22Rv1 (cell line): ENCODE results near the gene MSMP.

ENCODE experiments used
- H3K27ac ChIP-seq: fragments of 450-650 bp; 2 replicates; pipeline ENCODE4 v1.5.1; 2017
- ZFX ChIP-seq: fragments of 450-650 bp; IDR thresholded peaks from 2 replicates; pipeline ENCODE4 v1.6.1; 2017; ENCODE audit warnings: antibody characterized with exemption, borderline replicate concordance
- TF ChIP-seq, protein P1 (sequence below): fragments of 450-650 bp; IDR thresholded peaks from 2 replicates; pipeline ENCODE4 v1.5.1; 2017; ENCODE audit warnings: mild to moderate bottlenecking

The MSMP gene

DNA sequence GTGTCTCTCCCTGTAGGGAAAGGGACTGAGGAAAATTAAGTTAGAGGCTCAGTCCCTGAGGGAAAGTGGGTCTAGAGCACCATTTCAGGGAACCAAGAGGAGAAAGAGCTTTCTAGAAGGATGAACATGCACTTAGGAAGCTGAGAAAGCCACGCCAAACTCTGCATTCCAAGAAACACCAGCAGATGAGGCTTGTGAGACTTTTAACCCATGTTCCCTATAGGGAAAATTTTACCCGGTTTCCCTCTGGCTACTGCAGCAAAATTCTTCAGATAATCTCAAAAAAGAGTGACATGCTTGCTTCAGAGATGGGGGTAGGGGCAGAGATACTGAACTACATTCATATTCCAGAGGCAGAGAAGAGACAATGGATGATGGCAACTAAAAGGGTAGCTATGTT is 30.6 kb downstream of the MSMP start:
- no peak for TF ChIP-seq ZFX
- TF ChIP-seq, protein P1, sequence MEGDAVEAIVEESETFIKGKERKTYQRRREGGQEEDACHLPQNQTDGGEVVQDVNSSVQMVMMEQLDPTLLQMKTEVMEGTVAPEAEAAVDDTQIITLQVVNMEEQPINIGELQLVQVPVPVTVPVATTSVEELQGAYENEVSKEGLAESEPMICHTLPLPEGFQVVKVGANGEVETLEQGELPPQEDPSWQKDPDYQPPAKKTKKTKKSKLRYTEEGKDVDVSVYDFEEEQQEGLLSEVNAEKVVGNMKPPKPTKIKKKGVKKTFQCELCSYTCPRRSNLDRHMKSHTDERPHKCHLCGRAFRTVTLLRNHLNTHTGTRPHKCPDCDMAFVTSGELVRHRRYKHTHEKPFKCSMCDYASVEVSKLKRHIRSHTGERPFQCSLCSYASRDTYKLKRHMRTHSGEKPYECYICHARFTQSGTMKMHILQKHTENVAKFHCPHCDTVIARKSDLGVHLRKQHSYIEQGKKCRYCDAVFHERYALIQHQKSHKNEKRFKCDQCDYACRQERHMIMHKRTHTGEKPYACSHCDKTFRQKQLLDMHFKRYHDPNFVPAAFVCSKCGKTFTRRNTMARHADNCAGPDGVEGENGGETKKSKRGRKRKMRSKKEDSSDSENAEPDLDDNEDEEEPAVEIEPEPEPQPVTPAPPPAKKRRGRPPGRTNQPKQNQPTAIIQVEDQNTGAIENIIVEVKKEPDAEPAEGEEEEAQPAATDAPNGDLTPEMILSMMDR = no peak
- H3K27ac ChIP-seq = no peak overlapping the region

DNA sequence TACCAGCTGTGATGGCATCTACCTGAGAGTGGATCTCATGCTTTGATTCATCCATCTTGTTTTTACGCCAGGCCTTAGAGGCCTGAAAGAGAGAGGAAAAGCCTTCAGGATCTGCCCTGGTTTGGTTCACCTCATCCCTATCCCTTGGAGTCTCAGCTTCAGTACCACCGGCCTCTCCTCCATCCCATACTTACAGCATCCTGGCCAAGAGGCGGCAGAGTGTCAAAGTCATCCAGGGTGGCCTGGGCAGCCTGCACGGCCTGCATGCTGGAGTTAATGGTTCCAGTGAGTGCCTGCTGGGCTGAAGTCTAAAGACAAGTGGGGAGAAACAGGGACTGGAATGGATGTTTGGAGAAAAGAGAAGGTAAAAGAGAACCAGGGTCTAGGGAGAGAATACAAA is 34.5 kb downstream of the MSMP start:
- TF ChIP-seq, protein P1 = no peak
- TF ChIP-seq ZFX = no peak
- H3K27ac ChIP-seq = no peak overlapping the region

DNA sequence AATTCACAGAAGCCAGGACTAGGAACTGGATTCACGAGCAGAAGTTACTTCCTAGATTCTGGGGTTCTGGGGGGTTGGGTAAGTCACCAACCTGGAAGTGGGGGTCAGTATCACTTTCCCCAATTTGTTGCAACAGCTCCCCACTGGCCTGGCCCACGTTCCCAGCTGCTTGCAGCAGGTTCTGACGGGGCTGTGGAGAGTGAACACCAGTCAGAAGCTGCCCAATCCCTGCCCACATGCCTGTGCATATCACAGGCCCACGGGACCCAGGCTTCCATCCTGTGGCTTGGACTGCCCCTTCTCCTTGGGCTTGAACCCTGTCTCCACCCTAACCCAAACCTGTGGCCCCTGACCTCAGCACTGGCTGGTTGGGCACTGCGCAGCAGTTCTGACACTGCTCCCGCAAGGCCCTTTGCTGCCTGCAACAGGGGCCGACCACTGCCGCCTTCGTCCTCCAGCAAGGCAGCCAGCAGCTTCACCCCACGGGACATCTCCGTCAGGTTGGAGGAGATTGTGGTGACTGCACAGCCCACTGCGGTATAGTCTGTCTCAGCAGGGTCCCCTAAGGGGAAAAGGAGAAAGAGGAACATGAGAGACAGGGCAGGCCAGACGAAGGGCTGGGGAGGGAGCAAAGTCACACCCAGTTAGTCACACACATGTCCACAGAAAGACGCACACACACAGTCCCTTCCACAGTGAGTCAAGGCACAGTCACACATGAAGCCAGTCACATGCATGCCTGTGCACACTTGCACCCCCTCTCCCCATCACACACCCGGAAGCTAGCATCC is 35.2 kb downstream of the MSMP start:
- H3K27ac ChIP-seq = no peak overlapping the region
- TF ChIP-seq, protein P1 = no peak
- no peak for TF ChIP-seq ZFX

DNA sequence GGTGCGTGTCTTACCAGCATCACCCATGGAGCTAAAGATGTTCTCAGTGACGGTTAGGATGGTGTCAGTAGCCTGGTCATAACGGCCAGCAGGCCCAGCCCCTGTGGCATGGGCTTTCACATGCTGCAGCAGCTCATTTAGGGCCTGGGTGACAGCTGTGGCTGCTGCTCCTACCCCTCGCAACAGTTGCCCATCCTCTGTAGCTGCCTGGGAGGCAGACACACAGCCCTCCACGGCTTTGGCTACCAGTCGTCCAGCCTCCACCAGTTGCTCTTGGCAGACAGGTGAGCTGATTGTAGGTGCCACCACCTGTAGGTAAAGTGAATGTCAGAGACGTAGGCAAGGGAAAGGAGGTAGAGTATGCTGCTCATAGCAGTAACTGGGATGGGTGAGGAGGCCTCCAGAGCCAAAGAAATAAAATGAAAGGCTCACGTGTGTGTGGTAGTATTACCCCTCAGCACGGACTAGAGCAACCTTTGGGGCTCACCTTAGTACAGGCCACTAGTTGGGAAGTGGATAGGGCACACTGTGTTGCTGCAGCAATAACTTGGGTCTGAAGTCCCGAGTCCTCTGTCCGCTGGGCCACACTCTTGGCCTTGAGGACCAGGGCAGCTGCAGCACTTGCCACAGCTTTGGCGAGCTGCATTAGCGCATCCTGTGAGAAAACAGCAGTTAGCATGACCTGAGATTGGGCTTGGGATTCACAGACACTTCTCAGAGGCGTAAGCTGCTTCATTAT is 36.8 kb downstream of the MSMP start:
- TF ChIP-seq, protein P1 = no peak
- no peak for TF ChIP-seq ZFX
- no peak overlapping the region for H3K27ac ChIP-seq

DNA sequence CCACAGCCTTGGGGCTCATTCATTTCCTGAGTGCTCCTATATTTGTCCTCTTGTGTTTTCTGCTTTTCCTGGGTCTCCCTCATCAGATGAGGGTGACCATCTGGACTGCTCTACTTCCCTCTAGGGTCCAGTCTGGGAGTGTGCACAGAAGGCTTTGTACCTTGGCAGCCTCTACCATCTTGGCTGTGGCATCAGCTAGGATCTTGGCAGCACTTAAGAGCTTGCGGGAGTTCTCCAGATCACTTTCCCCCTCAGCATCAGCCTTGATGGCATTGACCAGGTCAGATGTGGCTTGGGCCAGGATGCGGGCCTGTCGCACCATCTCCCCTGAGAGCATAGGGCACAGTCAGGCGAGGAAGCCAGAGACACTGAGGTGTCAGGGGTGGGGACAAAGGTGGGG is 37.8 kb downstream of the MSMP start:
- TF ChIP-seq ZFX = no peak
- TF ChIP-seq, protein P1 = no peak
- no peak overlapping the region for H3K27ac ChIP-seq

DNA sequence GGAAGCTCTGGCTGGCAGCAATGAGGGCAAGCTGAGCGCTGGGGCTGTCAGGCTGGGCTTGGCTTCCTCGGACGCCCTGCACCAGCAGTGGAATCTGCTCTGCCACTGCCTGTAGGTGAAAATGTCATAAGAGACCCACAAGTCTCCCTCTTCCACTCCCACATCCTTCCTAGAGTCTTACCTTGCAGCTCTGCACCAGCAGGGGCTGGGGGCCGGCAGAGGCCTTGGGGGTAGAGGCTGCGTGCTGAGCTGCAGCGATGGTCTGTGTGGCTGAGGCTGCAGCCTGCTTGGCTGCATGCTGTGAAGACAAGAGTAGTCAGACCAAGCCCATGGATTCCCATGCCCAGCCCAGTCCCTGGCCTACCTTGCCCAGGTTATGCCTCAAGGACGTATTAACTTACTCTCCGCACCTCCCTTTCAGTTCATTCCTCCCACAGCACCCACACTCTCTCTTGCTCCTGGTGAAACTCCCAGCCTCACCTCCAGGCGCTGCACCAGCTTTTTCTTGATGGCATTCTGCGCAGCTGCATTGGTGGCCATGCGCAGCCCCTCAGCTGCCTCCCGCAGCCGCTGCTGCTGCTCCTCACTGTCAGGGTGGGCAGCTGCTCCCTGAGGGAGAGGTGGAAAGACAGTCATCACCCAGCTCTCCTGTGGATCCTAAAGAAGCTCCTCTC is 39.4 kb downstream of the MSMP start:
- no peak overlapping the region for H3K27ac ChIP-seq
- TF ChIP-seq, protein P1 = no peak
- TF ChIP-seq ZFX = no peak
